Measurements from ENCODE around the gene WDR1. TPM values are rescaled to one million over a fixed set of nuclear protein-coding genes. Genes with fewer than 3 reads are reported as not detected.
A peak's percentile ranks its signal among the peaks of the same experiment; 100 is the strongest.
"Not testable (repeated sequence)": the region's sequence is repeated elsewhere in the genome, so short reads cannot be mapped to it uniquely, and the experiment has no call there.

The WDR1 gene
- total RNA-seq, 1 donor from 2014 or later = 174 TPM

DNA sequence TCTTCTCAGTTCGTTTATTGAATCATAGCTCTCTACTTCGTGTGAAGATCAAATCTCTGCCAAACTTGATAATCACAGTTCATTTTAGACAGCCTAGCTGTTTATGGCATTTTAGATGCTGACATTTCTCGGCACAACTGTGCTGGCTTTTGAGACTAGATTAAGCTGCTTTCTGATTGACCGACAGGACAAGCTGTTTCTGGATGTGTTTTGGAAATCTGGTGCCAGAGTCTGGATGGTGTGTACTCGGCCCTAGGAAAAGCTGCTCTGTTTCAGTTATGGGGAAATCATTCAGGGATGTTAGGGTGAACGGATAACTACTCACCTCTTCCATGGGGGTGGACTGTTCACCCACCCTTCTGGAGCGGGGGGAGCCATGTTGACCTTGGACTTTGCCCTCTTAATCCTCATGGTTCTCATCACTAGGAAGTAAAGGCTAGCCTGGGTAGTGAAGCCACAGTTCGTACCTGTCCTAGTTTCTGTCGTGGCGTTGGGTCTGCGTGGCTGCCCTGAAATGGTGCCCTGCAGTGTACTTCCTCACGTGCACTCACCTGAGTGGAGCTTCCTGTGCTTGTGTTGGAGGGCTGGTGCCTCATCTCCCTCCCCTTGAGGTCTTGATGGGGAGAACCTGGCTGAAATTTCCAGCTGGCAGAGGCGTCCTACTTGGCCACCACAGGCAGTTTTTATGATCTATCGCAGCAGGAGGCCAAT is 13.7 kb upstream of the WDR1 start:
- peak; percentile 55 for DNase-seq

- no peak for DNase-seq
Measured at GRCh38 chr4:10129196-10130177, 12.9 kb upstream of the WDR1 start.

- no peak for DNase-seq
Measured at GRCh38 chr4:10128761-10129160, 12.2 kb upstream of the WDR1 start.

DNA sequence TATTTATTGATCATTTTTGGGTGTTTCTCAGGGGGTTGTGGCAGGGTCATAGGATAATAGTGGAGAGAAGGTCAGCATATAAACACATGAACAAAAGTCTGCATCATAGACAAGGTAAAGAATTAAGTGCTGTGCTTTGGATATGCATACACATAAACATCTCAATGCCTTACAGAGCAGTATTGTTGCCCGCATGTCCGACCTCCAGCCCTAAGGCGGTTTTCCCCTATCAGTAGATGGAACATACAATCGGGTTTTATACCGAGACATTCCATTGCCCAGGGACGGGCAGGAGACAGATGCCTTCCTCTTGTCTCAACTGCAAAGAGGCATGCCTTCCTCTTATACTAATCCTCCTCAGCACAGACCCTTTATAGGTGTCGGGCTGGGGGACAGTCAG is 10.9 kb upstream of the WDR1 start:
- not testable (repeated sequence) for DNase-seq

GRCh38 chr4:10124167-10124930 is 7.8 kb upstream of the WDR1 start:
- no peak for DNase-seq

GRCh38 chr4:10123227-10124101 is 6.9 kb upstream of the WDR1 start:
- peak; percentile 70 for DNase-seq

DNA sequence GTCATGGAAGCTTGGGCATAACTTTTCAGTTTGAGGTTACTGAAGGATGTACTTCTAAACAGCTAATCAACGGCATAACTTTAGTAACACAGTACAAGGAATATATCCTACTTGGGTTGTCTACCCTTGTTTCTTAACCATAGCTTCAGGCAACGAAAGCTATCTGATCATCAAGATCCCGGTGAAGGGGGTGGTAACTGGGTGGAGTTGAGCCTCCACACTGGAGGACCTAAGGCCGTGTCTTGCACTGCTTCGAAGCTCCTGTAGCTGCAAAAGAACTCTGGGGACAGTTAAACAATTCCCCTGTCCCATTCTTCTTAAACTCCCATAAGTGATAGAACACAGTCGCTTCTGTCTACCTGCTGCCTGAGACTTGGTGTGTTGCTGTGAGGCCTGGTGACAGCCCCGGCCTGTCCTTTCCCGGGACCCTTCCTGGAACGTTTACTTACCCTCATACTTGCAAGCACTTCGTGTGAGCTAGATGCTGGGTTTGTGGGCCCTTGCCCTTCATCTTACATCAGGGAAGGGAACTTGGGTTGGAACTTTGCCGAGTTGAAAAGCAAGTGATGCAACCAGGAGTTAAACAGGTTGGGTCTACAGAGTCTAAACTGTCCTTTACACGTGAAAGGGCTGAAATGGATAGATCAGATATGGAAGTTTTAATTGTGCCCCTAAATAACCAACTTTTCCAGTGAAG is 5.8 kb upstream of the WDR1 start:
- DNase-seq = no peak

DNA sequence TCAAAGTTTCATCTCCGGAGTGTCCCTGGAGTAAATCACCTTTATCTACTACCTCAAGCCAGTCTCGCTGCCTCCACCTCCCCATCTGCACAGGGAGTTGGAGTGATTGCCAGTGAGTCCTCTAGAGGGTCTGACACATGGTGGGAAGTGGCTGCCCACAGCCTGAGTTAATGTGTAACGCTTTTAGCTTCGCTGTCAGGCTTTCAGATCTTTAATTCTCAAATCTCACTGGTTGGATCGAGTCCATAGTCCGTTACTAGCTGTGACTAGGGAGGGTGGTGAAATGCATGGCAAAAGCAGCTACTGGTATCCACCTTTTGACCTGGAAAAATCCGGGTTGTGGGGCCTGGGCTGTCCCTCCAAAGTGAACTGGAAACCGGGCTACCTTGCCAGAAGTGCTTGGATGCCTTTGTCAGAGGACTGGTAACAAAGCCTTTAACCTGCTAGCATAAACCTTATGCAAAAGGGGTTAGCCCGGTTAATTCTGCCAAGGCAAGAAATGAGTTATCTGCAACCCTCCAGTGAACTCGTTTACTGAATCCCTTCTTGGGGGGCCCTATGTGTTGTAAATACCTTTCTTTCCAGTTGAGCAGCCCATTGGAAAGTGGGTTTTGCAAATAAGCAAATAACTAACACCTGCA is 5.1 kb upstream of the WDR1 start:
- no peak for DNase-seq

GRCh38 chr4:10120943-10121567 is 4.5 kb upstream of the WDR1 start:
- DNase-seq = peak; percentile 54

DNA sequence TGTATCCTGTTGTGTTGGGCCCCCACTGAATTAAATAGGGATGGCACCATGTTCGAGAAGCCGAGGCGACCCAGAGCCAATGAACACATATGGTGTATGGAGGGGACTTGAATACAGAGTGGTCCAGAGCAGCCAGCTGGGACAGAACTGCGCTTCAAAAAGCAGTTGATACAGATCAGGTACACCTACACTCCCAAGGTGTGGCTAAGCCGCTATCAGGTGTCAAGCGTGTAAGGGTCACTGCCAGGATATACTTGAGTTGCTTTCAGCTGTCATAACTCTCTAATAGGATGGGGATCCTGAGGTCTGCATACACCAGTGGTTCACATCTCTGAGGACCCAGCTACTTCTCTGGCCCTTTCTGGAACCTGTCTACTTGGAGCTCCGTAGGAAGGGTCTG is 3.2 kb upstream of the WDR1 start:
- no peak for DNase-seq

- peak; percentile 62 for DNase-seq
Measured at GRCh38 chr4:10119278-10119677, 2.7 kb upstream of the WDR1 start.

DNA sequence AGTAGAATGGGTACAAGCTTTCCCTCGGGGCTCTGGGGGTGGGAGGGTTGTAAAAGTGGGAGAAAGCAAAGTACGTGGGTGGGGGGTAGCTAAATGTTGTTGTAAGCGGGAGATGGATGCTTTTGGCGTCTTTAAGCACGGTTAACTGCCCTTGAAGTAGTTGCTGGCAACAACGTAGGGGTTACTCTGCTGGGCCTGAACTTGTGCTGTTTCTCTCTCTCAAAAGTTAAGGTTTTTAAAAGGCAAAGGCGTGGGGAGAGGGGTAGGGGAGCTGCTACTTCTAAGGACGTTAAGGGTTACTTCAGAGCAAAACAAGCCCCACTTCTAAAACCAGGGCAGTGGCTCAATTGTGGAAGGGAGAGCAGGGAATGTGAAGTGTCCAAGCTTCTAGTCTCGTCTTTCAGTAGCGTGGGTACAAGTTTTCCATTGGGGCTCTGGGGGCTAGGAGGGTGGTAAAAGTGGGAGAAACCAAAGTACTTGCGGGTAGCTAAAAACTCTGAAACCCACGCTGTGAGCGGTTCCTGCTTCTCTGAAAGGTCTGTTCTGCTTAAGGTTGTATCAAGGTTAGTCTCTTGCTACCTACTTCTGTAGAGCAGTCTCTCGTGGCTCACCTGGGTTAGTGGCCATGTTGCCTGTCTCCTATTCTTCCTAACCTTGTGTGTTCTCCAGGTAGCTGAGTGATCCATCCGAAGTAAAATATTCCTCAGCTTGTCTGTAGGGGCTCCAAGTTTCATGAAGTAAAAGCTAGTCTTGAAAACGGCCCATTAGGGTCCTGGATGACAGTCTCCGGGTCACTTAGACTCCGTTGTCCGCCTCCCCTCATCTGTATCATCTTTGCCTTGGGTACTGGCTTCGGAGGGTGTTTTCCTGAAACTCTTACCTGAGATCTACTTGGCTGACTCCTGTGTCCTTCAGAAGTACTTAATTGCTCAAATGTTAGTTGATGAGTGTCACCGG is 1.7 kb upstream of the WDR1 start:
- DNase-seq = no peak

DNA sequence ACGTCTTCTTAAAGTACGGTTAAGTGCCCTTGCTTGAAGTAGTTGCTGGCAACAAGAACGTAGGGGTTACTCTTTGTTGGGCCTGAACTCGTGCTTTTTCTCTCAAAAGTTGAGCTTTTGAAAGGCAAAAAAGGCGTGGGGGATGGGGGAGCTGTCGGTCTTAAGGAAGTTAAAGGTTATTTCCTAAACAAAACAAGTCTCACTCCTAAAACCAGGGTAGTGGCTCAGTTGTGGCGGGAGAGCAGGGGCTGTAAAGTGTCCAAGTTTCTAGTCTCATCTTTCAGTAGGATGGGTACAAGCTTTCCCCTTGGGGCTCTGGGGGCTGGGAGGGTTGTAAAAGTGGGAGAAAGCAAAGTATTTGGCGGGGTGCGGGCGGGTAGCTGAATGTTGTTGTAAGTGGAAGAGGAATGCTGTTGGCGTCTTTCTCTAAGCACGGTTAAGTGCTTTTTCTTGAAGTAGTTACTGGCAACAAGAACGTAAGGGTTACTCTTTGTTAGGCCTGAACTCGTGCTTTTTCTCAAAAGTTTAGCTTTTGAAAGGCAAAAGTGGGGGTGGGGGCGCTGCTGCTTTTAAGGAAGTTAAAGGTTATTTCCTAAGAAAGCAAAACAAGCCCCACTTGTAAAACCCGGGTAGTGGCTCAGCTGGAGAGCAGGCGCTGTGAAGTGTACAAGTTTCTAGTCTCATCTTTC is 904 bp upstream of the WDR1 start:
- peak; percentile 59 for DNase-seq

DNA sequence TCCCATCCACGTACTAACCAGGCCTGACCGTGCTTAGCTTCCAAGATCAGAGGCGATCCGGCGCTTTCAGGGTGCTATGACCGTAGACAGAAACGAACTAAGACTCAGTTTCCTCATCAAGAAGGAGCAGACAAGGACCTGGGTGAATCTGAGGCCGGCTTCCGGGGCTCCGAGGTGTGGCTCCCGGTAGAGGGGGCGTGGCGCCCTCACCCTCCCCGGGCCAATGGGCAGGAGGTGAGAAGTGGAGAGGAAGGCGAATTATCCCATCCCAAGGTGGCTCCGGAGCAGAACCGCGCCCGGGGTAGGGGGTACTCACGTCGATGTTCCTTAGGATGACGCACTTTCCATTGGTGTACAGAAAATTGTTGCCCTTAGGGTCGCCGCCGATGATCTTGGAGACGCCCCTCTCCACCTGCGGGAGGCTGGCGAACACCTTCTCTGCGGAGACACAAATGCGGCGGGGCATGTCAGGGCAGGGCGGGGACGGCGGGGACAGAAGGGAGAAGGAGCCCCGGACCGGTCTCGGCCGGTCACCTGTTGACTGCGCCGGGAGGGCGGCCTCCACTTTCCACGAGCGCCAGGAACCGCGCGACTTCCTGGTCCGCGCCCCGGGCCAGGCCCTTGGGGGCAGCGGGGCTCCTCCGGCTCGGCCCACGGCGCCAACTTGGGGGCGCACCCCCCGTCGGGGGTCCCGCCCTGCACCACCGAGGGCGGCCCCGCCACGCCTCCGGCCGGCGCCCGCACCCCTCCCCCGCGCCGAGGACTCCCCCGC is 616 bp downstream of the WDR1 start:
- peak; percentile 44 for DNase-seq

GRCh38 chr4:10115271-10115796 is 1.3 kb downstream of the WDR1 start:
- DNase-seq = no peak

DNA sequence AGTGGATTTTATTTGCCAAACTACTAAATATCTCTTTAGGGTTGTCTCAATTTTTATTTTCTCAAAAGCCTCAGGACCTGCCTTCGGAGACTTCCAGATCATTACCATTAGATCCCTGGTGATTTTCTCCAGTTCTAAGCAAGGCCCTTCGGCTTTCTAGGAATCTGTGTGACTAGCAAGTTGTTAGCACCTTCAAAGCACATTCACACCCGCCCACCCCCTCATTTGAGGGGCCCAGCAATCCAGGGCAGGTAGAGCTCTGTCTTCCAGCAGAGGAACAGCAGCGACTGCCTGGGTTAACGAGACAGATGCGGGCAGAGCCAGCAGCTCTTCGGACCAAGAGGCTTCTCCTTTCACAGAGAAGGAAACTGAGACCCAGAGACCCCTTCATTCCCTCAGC is 2.0 kb downstream of the WDR1 start:
- peak; percentile 0 for DNase-seq

DNA sequence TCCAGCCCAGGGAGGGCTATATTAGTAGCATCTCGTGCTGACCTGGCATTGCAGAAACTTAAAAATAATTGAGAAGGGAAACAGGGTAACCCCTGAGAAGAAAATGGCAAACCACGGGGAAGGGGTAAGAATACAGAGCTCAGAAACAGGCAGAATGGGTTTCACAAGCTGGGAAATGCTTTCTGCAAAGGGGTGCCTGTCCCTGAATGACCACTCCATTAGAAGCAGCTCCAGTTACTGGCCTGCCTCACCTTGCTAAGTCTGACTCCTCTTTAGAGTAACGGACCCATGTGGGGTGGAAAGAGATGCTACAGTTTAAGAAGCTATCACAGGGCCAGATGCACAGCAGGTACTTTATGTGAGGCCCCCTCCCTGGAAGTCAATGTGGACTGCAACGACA is 2.5 kb downstream of the WDR1 start:
- DNase-seq = peak; percentile 0
